ENCODE results near the gene LRIG2. TPM values are rescaled to one million over a fixed set of nuclear protein-coding genes. Genes with fewer than 3 reads are reported as not detected.
"Not testable (repeated sequence)": the region's sequence is repeated elsewhere in the genome, so short reads cannot be mapped to it uniquely, and the experiment has no call there.

Gene LRIG2
- total RNA-seq, 1 experiment from 2014 or later: 13.5 TPM

- DNase-seq (ENCODE audit: low read depth, low spot score) (no peak), ATAC-seq (no peak)
- H3K27ac ChIP-seq (ENCODE audit: low read depth, low read length): no peak overlapping the region
- BruUV-seq (replicated peaks): no TSS peak
- no peaks in the 10 kb centered on the region for H3K79me2 ChIP-seq (ENCODE audit: insufficient read depth, low read length)
- ChIA-PET POLR2A (no interaction called here), CTCF (no interaction called here), RAD21 (ENCODE audit: low non-redundant PET in 1 of 2, low total read pairs in 2 of 2, uncharacterized antibody in 2 of 2, unreplicated experiment in 2 of 2) (no interaction called here)
- no peak overlapping the region for H3K4me3 ChIP-seq (replicated peaks in 1 of 2; ENCODE audit: low read depth in 1 of 2, low read length in 2 of 2)
- no peak overlapping the region for H3K4me2 ChIP-seq (ENCODE audit: low read length)
- H3K9ac ChIP-seq (ENCODE audit: low read length): no peak overlapping the region
- H2AFZ ChIP-seq (ENCODE audit: low read depth, low read length, poor library complexity, severe bottlenecking): no peak overlapping the region
- H3K9me2 ChIP-seq (ENCODE audit: insufficient read depth): no peaks in the 10 kb centered on the region
- H4K20me1 ChIP-seq (ENCODE audit: insufficient read depth): no peaks in the 10 kb centered on the region
- TF ChIP-seq ZBTB33 (IDR thresholded peaks at IDR 0.05; ENCODE audit: extremely low read depth, insufficient replicate concordance, low read length) (no peak), CEBPB (IDR thresholded peaks at IDR 0.05; ENCODE audit: low read depth) (no peak), YY1 (IDR thresholded peaks at IDR 0.05; ENCODE audit: extremely low read depth, insufficient replicate concordance, low read depth, low read length) (no peak), EGR1 (IDR thresholded peaks at IDR 0.05; ENCODE audit: low read depth) (no peak), CBX3 (IDR thresholded peaks at IDR 0.05; ENCODE audit: low read depth) (no peak), RAD21 (IDR thresholded peaks at IDR 0.05; ENCODE audit: low read depth) (no peak), CTCF (IDR thresholded peaks at IDR 0.05 in 2 of 3, conservative IDR thresholded peaks at IDR 0.05 in 1 of 3; ENCODE audit: borderline replicate concordance in 1 of 3, insufficient read depth in 1 of 3, low read depth in 2 of 3, low read length in 2 of 3) (no peak), SIN3A (IDR thresholded peaks at IDR 0.05; ENCODE audit: low read depth) (no peak), EZH2phosphoT487 (IDR thresholded peaks at IDR 0.05; ENCODE audit: borderline replicate concordance) (no peak), POLR2AphosphoS5 (IDR thresholded peaks at IDR 0.05; ENCODE audit: low read depth, low read length) (no peak), JUND (IDR thresholded peaks at IDR 0.05) (no peak), SP1 (IDR thresholded peaks at IDR 0.05; ENCODE audit: low read depth) (no peak), ZFX (IDR thresholded peaks at IDR 0.05) (no peak), ELF1 (IDR thresholded peaks at IDR 0.05; ENCODE audit: borderline replicate concordance, low read depth) (no peak), MAX (IDR thresholded peaks at IDR 0.05) (no peak), FOSL1 (IDR thresholded peaks at IDR 0.05; ENCODE audit: low read depth) (no peak)
- H3K36me3 ChIP-seq (ENCODE audit: control insufficient read depth in 1 of 2, insufficient read depth in 2 of 2, low read length in 2 of 2): no peaks in the 10 kb centered on the region
- peaks cover 5 to 7% of the 10 kb centered on the region in 2 experiments; a peak in 2 of 4 replicates for H3K4me1 ChIP-seq (ENCODE audit: control insufficient read depth in 1 of 2, insufficient read depth in 2 of 2, low read length in 2 of 2)
- intact Hi-C loops (cut with micrococcal nuclease): no loop called here
- 0 out of 4 replicates have a peak, but pooled peaks cover 0 to 3% of the 10 kb centered on the region in 2 experiments for H3K9me3 ChIP-seq (ENCODE audit: control insufficient read depth in 1 of 2, insufficient read depth in 1 of 2, low read depth in 1 of 2, low read length in 2 of 2)
- H3K27me3 ChIP-seq (ENCODE audit: insufficient read depth, low read length): no peaks in the 10 kb centered on the region
These were observed 83.4 kb downstream of the LRIG2 start for GRCh38 chr1:113156368-113156767.

- H3K9me3 ChIP-seq (ENCODE audit: control insufficient read depth in 1 of 2, insufficient read depth in 1 of 2, low read depth in 1 of 2, low read length in 2 of 2); H3K4me1 ChIP-seq (ENCODE audit: control insufficient read depth in 1 of 2, insufficient read depth in 2 of 2, low read length in 2 of 2); H3K4me2 ChIP-seq (ENCODE audit: low read length); H4K20me1 ChIP-seq (ENCODE audit: insufficient read depth); ATAC-seq; DNase-seq (ENCODE audit: low read depth, low spot score); H3K27ac ChIP-seq (ENCODE audit: low read depth, low read length); POLR2A ChIA-PET; H3K36me3 ChIP-seq (ENCODE audit: control insufficient read depth in 1 of 2, insufficient read depth in 2 of 2, low read length in 2 of 2); H3K79me2 ChIP-seq (ENCODE audit: insufficient read depth, low read length); H2AFZ ChIP-seq (ENCODE audit: low read depth, low read length, poor library complexity, severe bottlenecking); RAD21 ChIA-PET (ENCODE audit: low non-redundant PET in 1 of 2, low total read pairs in 2 of 2, uncharacterized antibody in 2 of 2, unreplicated experiment in 2 of 2); BruUV-seq (replicated peaks); H3K4me3 ChIP-seq (replicated peaks in 1 of 2; ENCODE audit: low read depth in 1 of 2, low read length in 2 of 2); H3K9ac ChIP-seq (ENCODE audit: low read length); CTCF ChIA-PET; intact Hi-C loops (cut with micrococcal nuclease); H3K27me3 ChIP-seq (ENCODE audit: insufficient read depth, low read length); H3K9me2 ChIP-seq (ENCODE audit: insufficient read depth): not testable (repeated sequence)
These were observed 85.7 kb downstream of the LRIG2 start for GRCh38 chr1:113158743-113159142.
